T-helper 17 cell (primary cell): ENCODE data around the gene PYCARD. TPM values are rescaled to one million over a fixed set of nuclear protein-coding genes. Genes with fewer than 3 reads are reported as not detected.

Experiments used
- ATAC-seq: fragments of 150-1000 bp; cut with Tn5 transposase; 2 replicates; pipeline ENCODE4 v1.10.0; 2021; ENCODE audit warnings: mild to moderate bottlenecking, moderate library complexity
- DNase-seq, 3 donors: peaks; one replicate each; pipeline versions ENCODE4 v3.0.0 to v3.0.0-alpha.2; 2020 to 2021
- H3K9me3 ChIP-seq: one replicate; pipeline ENCODE4 v1.7.0; 2013; ENCODE audit warnings: low read length, mild to moderate bottlenecking; ENCODE audit not compliant: control insufficient read depth, poor library complexity, severe bottlenecking
- H3K27ac Mint-ChIP-seq: one replicate; pipeline ENCODE4 v1.8.0; 2022; ENCODE audit warnings: mild to moderate bottlenecking, moderate library complexity, mixed read lengths
- H3K27me3 Mint-ChIP-seq: one replicate; pipeline ENCODE4 v1.8.0; 2022; ENCODE audit warnings: mixed read lengths
- H3K36me3 Mint-ChIP-seq: one replicate; pipeline ENCODE4 v1.8.0; 2022; ENCODE audit warnings: low read depth, mixed read lengths
- H3K4me1 Mint-ChIP-seq: one replicate; pipeline ENCODE4 v1.8.0; 2022; ENCODE audit warnings: mild to moderate bottlenecking, mixed read lengths
- H3K4me3 Mint-ChIP-seq: one replicate; pipeline ENCODE4 v1.8.0; 2022; ENCODE audit warnings: mild to moderate bottlenecking, moderate library complexity, mixed read lengths
- total RNA-seq, 4 donors: library from RNA in 2 of 4; stranded (reverse) in 2 of 4; gene quantifications; one replicate each; pipeline ENCODE4 v1.2.3 and lab custom pipeline; 2022 to 2026

The PYCARD gene
- total RNA-seq, 2 donors from 2014 or later: 17.9 to 22.1 TPM

- Mint-ChIP-seq H3K36me3 (peaks cover 9% of the 10 kb centered on the region), H3K4me3 (no peak overlapping the region), H3K4me1 (no peaks in the 10 kb centered on the region), H3K27me3 (peaks cover 11% of the 10 kb centered on the region), H3K27ac (no peak overlapping the region)
- ATAC-seq (no peak), DNase-seq (no peak)
- no peaks in the 10 kb centered on the region for H3K9me3 ChIP-seq
These were observed 21.8 kb upstream of the PYCARD start for GRCh38 chr16:31224092-31224955.

- H3K27me3 Mint-ChIP-seq: peaks cover 24% of the 10 kb centered on the region
- H3K9me3 ChIP-seq: no peaks in the 10 kb centered on the region
- no peak overlapping the region for H3K4me3 Mint-ChIP-seq
- DNase-seq (no peak), ATAC-seq (no peak)
- peaks cover 9% of the 10 kb centered on the region for H3K36me3 Mint-ChIP-seq
- no peak overlapping the region for H3K27ac Mint-ChIP-seq
- H3K4me1 Mint-ChIP-seq: no peaks in the 10 kb centered on the region
These were observed 20.5 kb upstream of the PYCARD start for GRCh38 chr16:31223044-31223443.

- Mint-ChIP-seq H3K36me3 (peaks cover 9% of the 10 kb centered on the region), H3K4me1 (peaks cover 4% of the 10 kb centered on the region), H3K4me3 (no peak overlapping the region), H3K27ac (no peak overlapping the region), H3K27me3 (peaks cover 35% of the 10 kb centered on the region)
- DNase-seq: no peak
- H3K9me3 ChIP-seq: no peaks in the 10 kb centered on the region
- ATAC-seq: no peak
These were observed 19.0 kb upstream of the PYCARD start for GRCh38 chr16:31221357-31222160.

GRCh38 chr16:31219154-31219741, 16.7 kb upstream of the PYCARD start:
- Mint-ChIP-seq H3K4me3 (no peak overlapping the region), H3K4me1 (peaks cover 15% of the 10 kb centered on the region), H3K27me3 (peaks cover 45% of the 10 kb centered on the region), H3K27ac (no peak overlapping the region), H3K36me3 (peaks cover 9% of the 10 kb centered on the region)
- DNase-seq (no peak), ATAC-seq (no peak)
- H3K9me3 ChIP-seq: no peaks in the 10 kb centered on the region

- H3K36me3 Mint-ChIP-seq: peaks cover 9% of the 10 kb centered on the region
- H3K27ac Mint-ChIP-seq: no peak overlapping the region
- H3K4me1 Mint-ChIP-seq: peaks cover 18% of the 10 kb centered on the region
- no peak for ATAC-seq
- peaks cover 54% of the 10 kb centered on the region for H3K27me3 Mint-ChIP-seq
- H3K9me3 ChIP-seq: no peaks in the 10 kb centered on the region
- H3K4me3 Mint-ChIP-seq: peak overlapping the region; percentile 82
- no peak for DNase-seq
These were observed 14.6 kb upstream of the PYCARD start for GRCh38 chr16:31217136-31217530.

GRCh38 chr16:31216422-31217135, 14.0 kb upstream of the PYCARD start, which contains the start of gene PYDC1:
Gene PYDC1, minus strand, starts transcription at chr16:31217135. Its CDS starts 107 bp downstream, at chr16:31217028.
- peaks cover 9% of the 10 kb centered on the region for H3K36me3 Mint-ChIP-seq
- no peaks in the 10 kb centered on the region for H3K9me3 ChIP-seq
- peaks cover 54% of the 10 kb centered on the region for H3K27me3 Mint-ChIP-seq
- H3K4me1 Mint-ChIP-seq: peaks cover 22% of the 10 kb centered on the region
- H3K27ac Mint-ChIP-seq: no peak within 1 kb of the TSS
- H3K4me3 Mint-ChIP-seq: peak within 1 kb of the TSS; percentile 87
- no peak for DNase-seq
- peak; percentile 35 for ATAC-seq

- ATAC-seq: peak; percentile 65
- no peak for DNase-seq
- Mint-ChIP-seq H3K4me1 (peaks cover 24% of the 10 kb centered on the region), H3K4me3 (peak overlapping the region; percentile 87), H3K27ac (peak overlapping the region; percentile 2), H3K27me3 (peaks cover 44% of the 10 kb centered on the region), H3K36me3 (no peaks in the 10 kb centered on the region)
- no peaks in the 10 kb centered on the region for H3K9me3 ChIP-seq
These were observed 13.0 kb upstream of the PYCARD start for GRCh38 chr16:31215287-31216162.

- Mint-ChIP-seq H3K4me3 (peak overlapping the region; percentile 87), H3K27me3 (peaks cover 44% of the 10 kb centered on the region), H3K4me1 (peaks cover 24% of the 10 kb centered on the region), H3K27ac (no peak overlapping the region), H3K36me3 (no peaks in the 10 kb centered on the region)
- DNase-seq (no peak), ATAC-seq (peak; percentile 49)
- H3K9me3 ChIP-seq: no peaks in the 10 kb centered on the region
These were observed 12.2 kb upstream of the PYCARD start for GRCh38 chr16:31214708-31215286.

- no peak for DNase-seq
- H3K9me3 ChIP-seq: no peaks in the 10 kb centered on the region
These were observed 11.5 kb upstream of the PYCARD start, which contains the start of gene TRIM72 for GRCh38 chr16:31213877-31214707. Gene TRIM72, plus strand, starts transcription at chr16:31214119. Its CDS starts 620 bp downstream, at chr16:31214739.

GRCh38 chr16:31213342-31213741, 10.8 kb upstream of the PYCARD start:
- Mint-ChIP-seq H3K4me1 (peaks cover 24% of the 10 kb centered on the region), H3K27ac (no peak overlapping the region), H3K27me3 (peaks cover 33% of the 10 kb centered on the region), H3K36me3 (no peaks in the 10 kb centered on the region), H3K4me3 (peak overlapping the region; percentile 75)
- no peaks in the 10 kb centered on the region for H3K9me3 ChIP-seq
- no peak for DNase-seq
- no peak for ATAC-seq

More at GRCh38 chr16:31213877-31214707, 11.5 kb upstream of the PYCARD start, which contains the start of gene TRIM72:
- Mint-ChIP-seq H3K36me3 (no peaks in the 10 kb centered on the region), H3K4me3 (peak within 1 kb of the TSS; percentile 87), H3K4me1 (peaks cover 24% of the 10 kb centered on the region), H3K27me3 (peaks cover 41% of the 10 kb centered on the region), H3K27ac (no peak within 1 kb of the TSS)
- no peak for ATAC-seq

- Mint-ChIP-seq H3K36me3 (no peaks in the 10 kb centered on the region), H3K27me3 (no peaks in the 10 kb centered on the region), H3K4me3 (no peak overlapping the region), H3K4me1 (peaks cover 15% of the 10 kb centered on the region), H3K27ac (no peak overlapping the region)
- DNase-seq (no peak), ATAC-seq (no peak)
- no peaks in the 10 kb centered on the region for H3K9me3 ChIP-seq
These were observed 4.2 kb upstream of the PYCARD start for GRCh38 chr16:31206776-31207175.
